SH-SY5Y (cell line): ENCODE results near the gene PPP1R26.

Experiments
- GATA2 ChIP-seq: IDR thresholded peaks from 2 replicates; pipeline ENCODE4 v1.6.1; 2011; ENCODE audit warnings: mild to moderate bottlenecking, low read depth, low read length
- GATA3 ChIP-seq: IDR thresholded peaks from 2 replicates; pipeline ENCODE4 v1.6.1; 2011; ENCODE audit warnings: low read depth, mild to moderate bottlenecking, low read length, moderate library complexity

The PPP1R26 gene, protein sequence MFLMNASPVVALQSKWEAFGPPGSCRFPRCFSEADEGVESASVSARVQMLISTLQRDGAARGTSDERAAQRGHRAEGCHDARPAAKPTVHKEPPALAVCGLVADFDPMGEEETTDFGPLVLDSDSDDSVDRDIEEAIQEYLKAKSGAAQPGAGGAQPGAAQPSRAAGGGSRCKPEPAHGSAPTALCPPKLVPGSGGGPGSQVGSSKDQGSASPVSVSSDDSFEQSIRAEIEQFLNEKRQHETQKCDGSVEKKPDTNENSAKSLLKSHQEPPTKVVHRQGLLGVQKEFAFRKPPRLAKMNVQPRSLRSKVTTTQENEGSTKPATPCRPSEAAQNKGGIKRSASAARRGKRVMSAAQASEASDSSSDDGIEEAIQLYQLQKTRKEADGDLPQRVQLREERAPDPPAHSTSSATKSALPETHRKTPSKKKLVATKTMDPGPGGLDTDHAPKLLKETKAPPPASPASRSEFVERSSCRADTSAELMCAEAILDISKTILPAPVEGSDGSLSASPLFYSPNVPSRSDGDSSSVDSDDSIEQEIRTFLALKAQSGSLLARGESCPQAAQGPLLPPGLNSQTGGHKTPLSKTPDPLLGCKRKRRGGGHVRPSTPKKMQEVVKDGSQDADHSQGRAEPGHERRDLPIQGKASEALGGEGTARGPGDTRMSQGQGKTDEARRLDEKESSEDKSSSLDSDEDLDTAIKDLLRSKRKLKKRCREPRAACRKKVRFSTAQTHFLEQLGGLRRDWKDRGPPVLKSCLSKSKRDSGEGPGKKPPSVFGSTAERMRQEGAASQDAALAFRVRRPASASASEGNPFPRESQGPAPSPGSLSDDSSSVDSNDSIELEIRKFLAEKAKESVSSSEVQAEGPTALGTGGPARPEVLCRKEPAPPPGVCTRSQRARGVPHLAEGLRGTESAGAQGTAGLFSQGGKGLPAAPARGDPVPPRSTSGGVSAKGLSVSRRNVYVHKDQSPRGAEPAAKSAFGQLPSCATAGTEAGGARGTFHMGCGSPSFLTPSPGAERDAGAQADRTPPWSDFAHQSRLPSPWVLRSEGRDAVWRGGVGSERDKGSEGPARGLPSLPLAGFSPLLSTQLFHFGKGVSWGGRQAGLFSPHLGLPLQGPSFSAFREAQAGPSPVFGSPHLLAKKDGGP (N-terminal part only)

DNA sequence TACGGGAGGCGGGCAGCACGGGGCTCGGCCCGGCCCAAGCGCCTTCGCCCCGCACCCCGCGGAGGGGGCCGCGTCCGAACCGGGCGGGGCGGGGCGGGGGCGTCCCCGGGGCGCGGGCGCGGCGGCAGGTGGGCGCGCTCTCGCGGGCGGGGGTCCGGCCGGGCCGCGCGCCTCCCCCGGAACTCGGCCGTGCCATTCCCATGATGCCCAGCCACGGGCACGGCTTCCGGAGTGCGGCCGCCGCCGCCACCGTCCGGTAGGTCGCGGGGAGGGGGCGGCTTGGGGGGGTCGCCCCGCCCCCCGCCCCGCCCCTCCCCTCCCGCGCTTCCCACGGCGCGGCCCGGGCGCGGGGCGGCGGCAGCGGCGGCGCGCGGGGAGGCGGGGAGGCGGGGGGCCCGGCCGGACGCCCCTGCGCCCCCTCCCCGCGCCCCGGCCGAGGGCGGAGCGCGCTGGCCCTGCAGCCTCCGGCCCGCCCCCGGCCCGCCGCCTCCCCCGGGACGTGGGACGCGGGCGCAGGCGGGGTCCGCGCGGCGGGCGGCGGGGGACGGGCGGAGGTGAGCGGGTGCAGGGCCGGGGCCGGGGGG is at the start of gene PPP1R26:
PPP1R26 (plus strand) TSS at position 314 of the 584 bp plus-strand sequence. CDS start 4,729 bp downstream, outside the sequence.
- TF ChIP-seq GATA2, result no peak
- no peak for TF ChIP-seq GATA3

DNA sequence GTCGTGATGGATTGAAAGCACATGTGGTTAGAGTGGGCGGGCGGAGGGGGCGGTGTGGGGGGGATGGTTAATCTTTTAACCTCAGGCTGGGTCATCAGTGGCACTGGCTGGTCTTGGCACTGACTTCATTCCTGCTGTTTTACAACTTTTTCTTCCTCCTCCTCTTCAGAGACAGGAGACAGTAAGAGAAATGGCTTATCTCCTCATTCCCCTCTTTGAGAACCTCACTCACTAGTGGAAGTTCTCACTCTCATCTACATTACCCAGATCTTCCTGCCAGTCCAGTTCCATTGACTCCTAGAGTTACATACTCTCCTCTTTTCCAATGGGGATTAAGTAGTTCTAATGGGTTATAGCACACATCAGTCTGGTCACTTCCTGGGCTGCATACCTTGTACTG is 42.3 kb upstream of the PPP1R26 start:
- TF ChIP-seq GATA3 (no peak), GATA2 (no peak)

GRCh38 chr9:135439916-135440315 is 39.7 kb upstream of the PPP1R26 start:
- no peak for TF ChIP-seq GATA3
- TF ChIP-seq GATA2, result no peak

- TF ChIP-seq GATA3, result no peak
- TF ChIP-seq GATA2, result no peak
These were observed 39.0 kb upstream of the PPP1R26 start for GRCh38 chr9:135440620-135441019.

- TF ChIP-seq GATA3 (no peak), GATA2 (no peak)
These were observed 37.5 kb upstream of the PPP1R26 start for GRCh38 chr9:135442075-135442474.

- TF ChIP-seq GATA3, result no peak
- no peak for TF ChIP-seq GATA2
These were observed 35.7 kb upstream of the PPP1R26 start for GRCh38 chr9:135443797-135444425.

DNA sequence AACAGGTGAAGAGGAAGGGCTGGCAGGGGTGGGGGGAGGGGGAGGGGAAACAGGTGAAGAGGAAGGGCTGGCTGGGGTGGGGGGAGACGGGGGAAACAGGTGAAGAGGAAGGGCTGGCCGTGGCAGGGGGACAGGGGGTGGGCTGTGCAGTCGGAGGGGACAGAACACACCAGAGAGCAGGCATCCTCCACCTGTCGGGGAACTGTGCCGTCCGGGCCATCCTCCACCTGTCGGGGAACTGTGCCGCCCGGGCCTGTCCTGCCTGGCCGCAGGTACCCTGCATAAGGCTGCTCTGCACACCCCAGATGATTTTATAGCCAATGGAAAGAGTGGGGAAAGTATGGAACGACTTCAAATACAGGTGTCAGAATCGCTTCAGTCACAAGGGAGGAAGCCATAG is 32.5 kb upstream of the PPP1R26 start:
- TF ChIP-seq GATA2 (no peak), GATA3 (no peak)

DNA sequence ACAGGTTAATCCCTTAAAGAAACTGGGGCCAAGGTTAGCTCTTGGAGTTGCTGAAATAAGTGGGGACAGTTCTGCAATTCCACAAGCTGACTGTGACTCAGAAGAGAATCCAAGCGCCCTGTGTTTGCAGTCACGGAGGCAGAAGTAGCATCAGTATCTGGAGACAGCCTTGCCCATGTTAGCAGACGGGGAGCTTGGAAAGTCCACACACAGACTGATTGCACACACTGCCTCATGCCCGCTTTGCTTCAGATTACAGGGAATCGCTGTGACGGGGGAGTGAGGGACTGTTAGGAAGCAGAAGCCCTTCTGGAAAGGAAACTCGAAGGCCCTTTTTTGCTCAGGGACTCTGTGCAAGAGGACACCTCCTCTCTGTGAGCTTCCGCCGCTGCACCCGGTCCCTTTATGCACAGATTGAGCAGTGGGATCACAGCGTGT is 30.9 kb upstream of the PPP1R26 start:
- TF ChIP-seq GATA3, result no peak
- TF ChIP-seq GATA2, result no peak

GRCh38 chr9:135450956-135451355 is 28.6 kb upstream of the PPP1R26 start:
- no peak for TF ChIP-seq GATA2
- TF ChIP-seq GATA3, result no peak

DNA sequence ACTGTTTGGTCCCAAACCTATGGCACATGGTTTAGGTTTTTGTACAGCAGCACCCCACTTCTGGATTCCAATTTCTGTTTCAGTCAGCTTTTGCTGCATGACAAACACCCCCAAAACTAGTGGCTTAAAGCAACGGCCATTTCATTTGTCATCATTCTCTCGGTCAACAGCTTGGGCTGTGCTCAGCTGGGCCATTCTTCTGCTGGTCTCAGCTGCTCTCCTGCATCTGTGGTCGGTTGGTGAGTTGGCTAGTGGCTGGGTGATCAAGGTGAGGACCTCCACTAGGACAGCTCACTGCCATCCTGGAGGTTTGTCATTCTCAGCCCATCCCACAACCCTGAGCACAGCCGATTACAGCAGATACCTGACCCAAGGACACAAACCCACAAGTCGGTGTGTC is 24.8 kb upstream of the PPP1R26 start:
- TF ChIP-seq GATA3, result no peak
- TF ChIP-seq GATA2, result no peak

DNA sequence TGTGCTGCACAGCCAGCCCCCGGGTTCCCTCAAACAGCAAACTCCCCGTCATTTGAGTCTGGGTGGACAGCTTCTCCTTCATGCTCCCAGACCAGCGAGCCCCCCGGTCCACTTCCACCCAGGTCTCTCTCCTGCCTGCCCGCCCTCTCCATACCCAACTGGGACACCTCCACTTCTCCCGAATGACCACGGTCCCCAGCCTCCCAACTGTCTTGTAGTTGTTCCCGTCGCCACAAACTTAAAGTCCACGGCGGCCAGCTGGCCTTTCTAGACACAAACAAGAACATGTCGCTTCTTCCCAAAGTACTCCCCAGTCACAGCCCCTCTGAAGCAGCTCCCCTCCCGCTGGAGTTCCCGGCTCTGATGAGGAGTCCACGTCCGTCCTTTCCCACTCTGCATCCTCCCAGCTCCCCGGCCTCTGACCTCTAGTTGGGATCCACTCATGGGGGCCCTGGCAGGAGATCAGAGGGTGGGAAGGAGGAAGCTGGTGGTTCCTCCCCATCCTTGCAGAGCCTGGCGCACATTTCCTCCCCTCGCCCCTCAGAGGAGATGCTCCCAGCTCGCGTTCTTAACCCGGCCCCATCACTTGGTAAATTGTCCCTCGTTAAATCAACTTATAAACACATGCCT is 24.1 kb upstream of the PPP1R26 start:
- TF ChIP-seq GATA3, result no peak
- no peak for TF ChIP-seq GATA2

DNA sequence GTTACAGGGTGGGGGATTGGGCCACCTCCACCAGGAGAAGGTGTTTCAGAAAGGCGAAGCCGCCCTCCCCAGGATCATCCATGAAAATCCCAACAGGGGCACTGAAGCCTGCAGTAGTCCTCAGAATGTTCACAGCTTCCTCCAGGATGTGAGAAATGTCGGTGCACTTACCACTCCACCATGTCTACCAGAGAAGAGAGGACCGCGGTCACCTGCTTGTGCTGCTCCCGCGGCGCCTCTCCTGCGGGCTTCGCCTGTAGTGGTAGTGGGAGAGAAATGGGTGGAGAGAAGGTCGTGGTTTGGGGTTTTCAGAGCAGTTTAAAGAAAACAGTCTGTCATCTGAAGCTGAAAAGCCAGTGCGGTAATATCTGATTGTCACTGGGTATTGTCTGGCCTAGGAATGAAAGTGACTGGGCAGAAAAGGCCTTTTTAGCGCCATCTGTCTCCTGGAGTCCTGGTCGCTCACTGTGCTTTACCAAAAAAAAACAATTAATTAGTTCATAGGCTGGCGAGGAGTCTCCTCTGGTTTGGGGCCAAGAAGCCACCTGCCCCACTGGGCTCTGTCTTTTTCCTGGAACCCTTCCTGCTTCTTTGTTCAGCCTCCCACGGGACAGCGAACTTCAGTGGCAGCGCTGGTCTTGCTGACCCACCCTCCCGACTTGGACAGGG is 23.0 kb upstream of the PPP1R26 start:
- no peak for TF ChIP-seq GATA3

- TF ChIP-seq GATA2, result no peak
- no peak for TF ChIP-seq GATA3
These were observed 17.6 kb upstream of the PPP1R26 start for GRCh38 chr9:135461936-135462335.
